HepG2 (cell line): ENCODE results near the gene CDKN2AIP. TPM values are rescaled to one million over a fixed set of nuclear protein-coding genes. Genes with fewer than 3 reads are reported as not detected.

Source experiments
- CHCHD3 ChIP-seq: sonication (generic); formaldehyde crosslinking; IDR thresholded peaks from 2 replicates; pipeline ENCODE4 v1.8.0; 2022; ENCODE audit warnings: mild to moderate bottlenecking, missing genetic modification reagents, moderate library complexity
- CREM ChIP-seq, 2 experiments: sonication (generic) in 1 of 2; formaldehyde crosslinking in 1 of 2; IDR thresholded peaks; 2 replicates each; pipeline versions ENCODE4 v1.4.0 to v1.6.1; 2016 to 2020; ENCODE audit warnings: antibody characterized with exemption in 1 of 2, mild to moderate bottlenecking in 1 of 2, missing genetic modification reagents in 1 of 2
- MED8 ChIP-seq: sonication (generic); formaldehyde crosslinking; IDR thresholded peaks from 2 replicates; pipeline ENCODE4 v1.8.1; 2023; ENCODE audit warnings: mild to moderate bottlenecking, missing genetic modification reagents; ENCODE audit not compliant: insufficient replicate concordance
- ZNF251 ChIP-seq: sonication (generic); formaldehyde crosslinking; IDR thresholded peaks from 2 replicates; pipeline ENCODE4 v1.9.0; 2021; ENCODE audit warnings: mild to moderate bottlenecking, missing genetic modification reagents
- ZNF660 ChIP-seq: sonication (generic); formaldehyde crosslinking; IDR thresholded peaks from 2 replicates; pipeline ENCODE4 v1.5.1; 2020; ENCODE audit warnings: mild to moderate bottlenecking, low read depth, missing genetic modification reagents, borderline replicate concordance
- ZNF747 ChIP-seq: sonication (generic); formaldehyde crosslinking; IDR thresholded peaks from 2 replicates; pipeline ENCODE4 v1.8.1; 2023; ENCODE audit warnings: missing genetic modification reagents, mild to moderate bottlenecking, borderline replicate concordance
- ZNF883 ChIP-seq: sonication (generic); formaldehyde crosslinking; IDR thresholded peaks from 2 replicates; pipeline ENCODE4 v1.5.1; 2020; ENCODE audit warnings: mild to moderate bottlenecking, missing genetic modification reagents; ENCODE audit errors: not compliant biosample characterization
- polyA plus RNA-seq, 8 experiments: library from polyadenylated mRNA; depleted of rRNA in 3 of 8; stranded (reverse) in 7 of 8; unstranded in 1 of 8; fragments of >200 nt; fragmentation: Illumina TruSeq in 4 of 8; extraction: Trizol in 4 of 8; gene quantifications; 2 replicates each; pipeline versions ENCODE4 v1.2.1 to v1.2.3, GENCODE V29; 2011 to 2016; ENCODE audit warnings: low read depth in 4 of 8, missing spikeins in 1 of 8, mixed read lengths in 1 of 8; ENCODE audit not compliant: insufficient read depth in 1 of 8
- total RNA-seq, 5 experiments: library from RNA; depleted of rRNA; stranded (reverse); fragments of >200 nt; fragmentation: Illumina TruSeq; extraction: Trizol; gene quantifications; 2 replicates each; pipeline ENCODE4 v1.2.3, GENCODE V29; 2016; ENCODE audit warnings: low read depth in 1 of 5
- TF ChIP-seq, protein P1 (sequence below): sonication (generic); formaldehyde crosslinking; IDR thresholded peaks from 2 replicates; pipeline ENCODE4; 2020; ENCODE audit warnings: missing genetic modification reagents, mild to moderate bottlenecking, borderline replicate concordance
- TF ChIP-seq, protein P2 (sequence below): sonication (generic); formaldehyde crosslinking; IDR thresholded peaks from 2 replicates; pipeline ENCODE4 v1.4.0; 2020; ENCODE audit warnings: missing genetic modification reagents, borderline replicate concordance

CDKN2AIP gene
- total and polyA plus RNA-seq, 2 of the 13 experiments (the other 11 are each of a cell fraction or from before 2014, with no cell fraction given) = 17.0 to 18.7 TPM

GRCh38 chr4:183441276-183441675, 3.2 kb upstream of the CDKN2AIP start (continued):
- TF ChIP-seq CHCHD3 (no peak), ZNF883 (CRISPR knock-in tag) (no peak), ZNF251 (CRISPR knock-in tag) (no peak), CREM (IDR thresholded peaks at IDR 0.05) (no peak), CREM (CRISPR knock-in tag; IDR thresholded peaks at IDR 0.05) (no peak), ZNF747 (no peak), ZNF660 (CRISPR knock-in tag) (no peak), MED8 (CRISPR knock-in tag) (no peak)
- TF ChIP-seq, protein P1, sequence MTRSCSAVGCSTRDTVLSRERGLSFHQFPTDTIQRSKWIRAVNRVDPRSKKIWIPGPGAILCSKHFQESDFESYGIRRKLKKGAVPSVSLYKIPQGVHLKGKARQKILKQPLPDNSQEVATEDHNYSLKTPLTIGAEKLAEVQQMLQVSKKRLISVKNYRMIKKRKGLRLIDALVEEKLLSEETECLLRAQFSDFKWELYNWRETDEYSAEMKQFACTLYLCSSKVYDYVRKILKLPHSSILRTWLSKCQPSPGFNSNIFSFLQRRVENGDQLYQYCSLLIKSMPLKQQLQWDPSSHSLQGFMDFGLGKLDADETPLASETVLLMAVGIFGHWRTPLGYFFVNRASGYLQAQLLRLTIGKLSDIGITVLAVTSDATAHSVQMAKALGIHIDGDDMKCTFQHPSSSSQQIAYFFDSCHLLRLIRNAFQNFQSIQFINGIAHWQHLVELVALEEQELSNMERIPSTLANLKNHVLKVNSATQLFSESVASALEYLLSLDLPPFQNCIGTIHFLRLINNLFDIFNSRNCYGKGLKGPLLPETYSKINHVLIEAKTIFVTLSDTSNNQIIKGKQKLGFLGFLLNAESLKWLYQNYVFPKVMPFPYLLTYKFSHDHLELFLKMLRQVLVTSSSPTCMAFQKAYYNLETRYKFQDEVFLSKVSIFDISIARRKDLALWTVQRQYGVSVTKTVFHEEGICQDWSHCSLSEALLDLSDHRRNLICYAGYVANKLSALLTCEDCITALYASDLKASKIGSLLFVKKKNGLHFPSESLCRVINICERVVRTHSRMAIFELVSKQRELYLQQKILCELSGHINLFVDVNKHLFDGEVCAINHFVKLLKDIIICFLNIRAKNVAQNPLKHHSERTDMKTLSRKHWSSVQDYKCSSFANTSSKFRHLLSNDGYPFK = no peak
- TF ChIP-seq, protein P2, sequence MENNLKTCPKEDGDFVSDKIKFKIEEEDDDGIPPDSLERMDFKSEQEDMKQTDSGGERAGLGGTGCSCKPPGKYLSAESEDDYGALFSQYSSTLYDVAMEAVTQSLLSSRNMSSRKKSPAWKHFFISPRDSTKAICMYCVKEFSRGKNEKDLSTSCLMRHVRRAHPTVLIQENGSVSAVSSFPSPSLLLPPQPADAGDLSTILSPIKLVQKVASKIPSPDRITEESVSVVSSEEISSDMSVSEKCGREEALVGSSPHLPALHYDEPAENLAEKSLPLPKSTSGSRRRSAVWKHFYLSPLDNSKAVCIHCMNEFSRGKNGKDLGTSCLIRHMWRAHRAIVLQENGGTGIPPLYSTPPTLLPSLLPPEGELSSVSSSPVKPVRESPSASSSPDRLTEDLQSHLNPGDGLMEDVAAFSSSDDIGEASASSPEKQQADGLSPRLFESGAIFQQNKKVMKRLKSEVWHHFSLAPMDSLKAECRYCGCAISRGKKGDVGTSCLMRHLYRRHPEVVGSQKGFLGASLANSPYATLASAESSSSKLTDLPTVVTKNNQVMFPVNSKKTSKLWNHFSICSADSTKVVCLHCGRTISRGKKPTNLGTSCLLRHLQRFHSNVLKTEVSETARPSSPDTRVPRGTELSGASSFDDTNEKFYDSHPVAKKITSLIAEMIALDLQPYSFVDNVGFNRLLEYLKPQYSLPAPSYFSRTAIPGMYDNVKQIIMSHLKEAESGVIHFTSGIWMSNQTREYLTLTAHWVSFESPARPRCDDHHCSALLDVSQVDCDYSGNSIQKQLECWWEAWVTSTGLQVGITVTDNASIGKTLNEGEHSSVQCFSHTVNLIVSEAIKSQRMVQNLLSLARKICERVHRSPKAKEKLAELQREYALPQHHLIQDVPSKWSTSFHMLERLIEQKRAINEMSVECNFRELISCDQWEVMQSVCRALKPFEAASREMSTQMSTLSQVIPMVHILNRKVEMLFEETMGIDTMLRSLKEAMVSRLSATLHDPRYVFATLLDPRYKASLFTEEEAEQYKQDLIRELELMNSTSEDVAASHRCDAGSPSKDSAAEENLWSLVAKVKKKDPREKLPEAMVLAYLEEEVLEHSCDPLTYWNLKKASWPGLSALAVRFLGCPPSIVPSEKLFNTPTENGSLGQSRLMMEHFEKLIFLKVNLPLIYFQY (CRISPR knock-in tag) = no peak
